Esophagus mucosa (tissue), 1 donor: ENCODE measurements around the gene PLAAT3. TPM values are rescaled to one million over a fixed set of nuclear protein-coding genes. Genes with fewer than 3 reads are reported as not detected.
A peak's percentile ranks its signal among the peaks of the same experiment; 100 is the strongest.
"Not testable (repeated sequence)": the region's sequence is repeated elsewhere in the genome, so short reads cannot be mapped to it uniquely, and the experiment has no call there.

ENCODE experiments used
- ATAC-seq: fragments of 200-7000 bp; cut with Tn5 transposase; one replicate; pipeline ENCODE4 v1.9.1; 2020
- total RNA-seq: library from RNA; stranded (reverse); gene quantifications from one replicate; pipeline ENCODE4 v1.2.4, GENCODE V29; 2023
- donor health status: DM: yes; HTN: yes; CAD: no.

PLAAT3 gene
- total RNA-seq, 1 donor from 2014 or later = 3.2 TPM

- peak; percentile 38 for ATAC-seq
Measured at GRCh38 chr11:63536669-63537292, 77.5 kb downstream of the PLAAT3 start, which contains the start of gene PLAAT4. Gene PLAAT4 (plus strand): TSS chr11:63536808. CDS start chr11:63536869, 61 bp downstream.

DNA sequence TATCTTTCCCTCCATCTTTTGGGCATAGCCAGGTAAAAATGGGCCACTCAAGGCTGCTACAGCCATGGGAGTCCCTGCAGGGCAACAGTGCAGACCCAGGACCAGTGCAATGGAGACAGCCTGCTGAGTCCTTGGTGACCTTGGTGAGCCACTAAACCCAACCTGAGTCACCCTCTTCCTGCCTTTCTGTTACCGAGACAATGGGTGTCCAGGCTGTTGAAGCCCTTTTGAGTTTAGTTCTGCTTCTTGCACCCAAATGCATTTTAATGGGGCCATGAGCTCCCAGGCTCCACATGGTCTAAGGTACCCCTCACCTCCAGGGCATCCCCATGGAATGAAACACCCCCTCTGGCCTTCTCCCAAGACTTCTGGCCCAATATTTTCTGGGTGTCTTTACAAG, 78.5 kb downstream of the PLAAT3 start:
- no peak for ATAC-seq

- no peak for ATAC-seq
Measured at GRCh38 chr11:63534895-63535461, 79.3 kb downstream of the PLAAT3 start.

DNA sequence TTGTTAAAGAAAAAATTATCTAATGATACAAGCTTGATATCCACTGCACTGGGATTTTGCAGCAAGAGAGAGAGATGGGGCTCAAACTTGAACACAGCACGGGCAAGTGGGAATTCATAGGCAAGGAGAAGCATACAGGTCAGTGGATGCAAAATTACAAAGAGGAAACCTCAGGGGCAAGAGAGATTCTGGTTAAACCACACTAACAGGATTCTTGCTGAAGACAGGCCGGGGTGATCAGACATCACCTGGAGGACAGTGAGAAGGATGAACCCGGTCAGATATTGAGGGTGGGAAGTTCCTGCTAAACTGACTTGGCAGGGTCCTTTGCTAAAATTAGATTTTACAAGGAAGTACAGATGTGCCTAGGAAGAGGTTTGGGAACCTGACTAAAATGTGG, 80.2 kb downstream of the PLAAT3 start:
- ATAC-seq = no peak

- no peak for ATAC-seq
Measured at GRCh38 chr11:63532799-63533475, 81.3 kb downstream of the PLAAT3 start.

DNA sequence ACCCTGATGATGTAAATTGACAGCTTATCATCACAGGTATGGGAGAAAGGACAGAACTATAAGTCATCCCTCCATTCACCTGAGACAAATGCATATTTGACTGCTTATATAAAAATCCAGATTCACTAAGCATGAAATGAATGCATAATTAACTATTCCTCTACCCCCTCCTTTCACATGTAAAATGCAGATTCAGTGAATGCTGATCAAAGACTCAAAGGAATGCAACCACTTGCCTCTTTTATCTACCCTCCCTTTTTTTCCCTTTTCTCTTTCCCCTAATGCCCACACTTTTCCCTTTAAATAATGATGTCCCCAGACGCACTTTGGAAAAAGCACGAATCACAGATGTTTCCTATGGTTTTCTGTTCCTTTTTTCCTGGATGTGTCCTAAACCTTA, 82.1 kb downstream of the PLAAT3 start:
- no peak for ATAC-seq

GRCh38 chr11:63531074-63531792, 83.0 kb downstream of the PLAAT3 start:
- peak; percentile 94 for ATAC-seq

DNA sequence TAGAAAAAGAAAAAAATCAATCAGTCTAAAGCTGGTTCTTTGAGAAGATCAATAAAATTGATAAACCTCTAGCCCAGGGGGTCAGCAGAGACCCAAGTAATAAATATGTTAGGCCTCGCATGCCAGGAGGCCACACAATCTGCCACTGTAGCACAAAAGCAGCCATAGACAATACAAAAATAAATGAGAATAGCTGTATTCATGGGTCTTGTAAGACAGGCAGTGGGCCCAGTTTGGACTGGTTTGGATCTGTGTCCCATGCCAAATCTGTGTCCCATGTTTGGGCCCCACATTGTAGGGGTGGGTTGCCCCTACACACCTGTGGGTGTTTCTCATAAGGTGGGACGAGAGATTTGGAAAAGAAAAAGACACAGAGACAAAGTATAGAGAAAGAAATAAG, 84.2 kb downstream of the PLAAT3 start:
- no peak for ATAC-seq

GRCh38 chr11:63529373-63529772, 84.9 kb downstream of the PLAAT3 start:
- ATAC-seq = not testable (repeated sequence)

DNA sequence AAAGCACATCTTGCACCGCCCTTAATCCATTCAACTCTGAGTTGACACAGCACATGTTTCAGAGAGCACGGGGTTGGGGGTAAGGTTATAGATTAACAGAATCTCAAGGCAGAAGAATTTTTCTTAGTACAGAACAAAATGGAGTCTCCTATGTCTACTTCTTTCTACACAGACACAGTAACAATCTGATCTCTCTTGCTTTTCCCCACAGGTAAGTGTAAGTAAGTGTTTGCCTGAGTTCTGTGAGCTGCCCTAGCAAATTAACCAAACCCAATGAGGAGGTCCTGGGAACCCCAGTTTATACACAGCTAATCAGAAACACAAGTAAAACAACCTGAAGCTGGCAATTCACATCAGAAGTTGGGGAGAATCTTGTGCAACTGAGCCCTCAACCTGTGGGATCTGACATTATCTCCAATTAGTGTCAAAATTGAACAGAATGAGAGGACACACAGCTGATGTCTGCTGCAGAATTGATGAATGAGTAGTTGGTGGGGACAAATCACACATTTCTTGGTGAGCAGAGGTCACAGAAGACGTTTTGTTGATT, 85.4 kb downstream of the PLAAT3 start:
- ATAC-seq = not testable (repeated sequence)

DNA sequence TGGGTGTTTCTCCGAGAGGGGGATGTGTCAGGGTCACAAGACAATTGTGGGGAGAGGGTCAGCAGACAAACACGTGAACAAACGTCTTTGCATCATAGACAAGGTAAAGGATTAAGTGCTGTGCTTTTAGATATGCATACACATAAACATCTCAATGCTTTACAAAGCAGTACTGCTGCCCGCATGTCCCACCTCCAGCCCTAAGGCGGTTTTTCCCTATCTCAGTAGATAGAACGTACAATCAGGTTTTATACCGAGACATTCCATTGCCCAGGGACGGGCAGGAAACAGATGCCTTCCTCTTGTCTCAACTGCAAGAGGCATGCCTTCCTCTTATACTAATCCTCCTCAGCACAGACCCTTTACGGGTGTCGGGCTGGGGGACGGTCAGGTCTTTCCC, 86.1 kb downstream of the PLAAT3 start:
- not testable (repeated sequence) for ATAC-seq

DNA sequence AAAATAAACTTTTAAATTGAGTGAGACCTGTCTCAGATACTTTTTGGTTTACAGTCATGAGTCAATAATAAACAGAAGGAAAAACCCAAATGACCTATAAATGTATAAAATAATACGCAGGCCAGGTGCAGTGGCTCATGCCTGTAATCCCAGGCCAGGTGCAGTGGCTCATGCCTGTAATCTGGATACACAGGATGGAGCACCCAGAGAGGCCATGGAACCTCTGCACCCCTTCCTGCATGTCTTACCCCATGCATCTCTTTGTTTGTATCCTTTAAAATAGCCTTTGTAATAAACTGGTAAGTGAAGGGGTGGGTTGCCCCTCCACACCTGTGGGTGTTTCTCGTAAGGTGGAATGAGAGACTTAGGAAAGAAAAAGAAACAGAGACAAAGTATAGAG, 86.6 kb downstream of the PLAAT3 start:
- ATAC-seq = no peak

Other genes starting within 250 kb of the PLAAT3 start
- not detected for gene SLC22A9, start 244.6 kb downstream of the PLAAT3 start, total RNA-seq
- gene PLAAT5, start 123.3 kb downstream of the PLAAT3 start, total RNA-seq = 0.16 TPM
- not detected for gene LGALS12, start 108.3 kb downstream of the PLAAT3 start, total RNA-seq
- 5.5 TPM for gene PLAAT4, start 77.6 kb downstream of the PLAAT3 start, total RNA-seq
- 0.84 TPM for gene PLAAT2, start 51.1 kb downstream of the PLAAT3 start, total RNA-seq
- gene ATL3, start 56.9 kb upstream of the PLAAT3 start, total RNA-seq = 51.9 TPM
- 49.3 TPM for gene RTN3, start 67.1 kb upstream of the PLAAT3 start, total RNA-seq
- gene ZFTA, start 154.3 kb upstream of the PLAAT3 start, total RNA-seq = 2.9 TPM
- gene SPINDOC, start 199.0 kb upstream of the PLAAT3 start, total RNA-seq = 4.4 TPM
- gene MARK2, start 224.7 kb upstream of the PLAAT3 start, total RNA-seq = 70.6 TPM